K562 (cell line): ENCODE measurements around the gene PAFAH1B2. TPM values are rescaled to one million over a fixed set of nuclear protein-coding genes. Genes with fewer than 3 reads are reported as not detected.
A peak's percentile ranks its signal among the peaks of the same experiment; 100 is the strongest.

ENCODE experiments used
- CBFA2T3 ChIP-seq: fragments of 450-650 bp; IDR thresholded peaks from 2 replicates; pipeline ENCODE4 v1.6.1; 2017
- CTBP1 ChIP-seq: fragments of 450-650 bp; IDR thresholded peaks from 2 replicates; pipeline ENCODE4 v1.6.1; 2016; ENCODE audit warnings: borderline replicate concordance
- FOSL1 ChIP-seq: fragments of 200-800 bp; sonication (Bioruptor generic); conservative IDR thresholded peaks from 2 replicates; pipeline ENCODE4 v1.6.1; 2016; ENCODE audit warnings: missing genetic modification characterization, missing compliant biosample characterization
- HDAC3 ChIP-seq: fragments of 450-650 bp; IDR thresholded peaks from 2 replicates; pipeline ENCODE4 v1.6.1; 2018; ENCODE audit warnings: borderline replicate concordance, mild to moderate bottlenecking, moderate library complexity; ENCODE audit not compliant: partially characterized antibody
- MXI1 ChIP-seq: IDR thresholded peaks from 2 replicates; pipeline ENCODE4 v1.6.1; 2011; ENCODE audit warnings: low read depth, mild to moderate bottlenecking, improper control_type of control experiment, low read length
- RCOR1 ChIP-seq, 2 experiments: IDR thresholded peaks; 2 replicates each; pipeline ENCODE4 v1.6.1; 2012; ENCODE audit warnings: low read depth in 2 of 2, low read length in 2 of 2, borderline replicate concordance in 1 of 2, improper control_type of control experiment in 1 of 2
- ZNF184 ChIP-seq: sonication (generic); formaldehyde crosslinking; IDR thresholded peaks from 2 replicates; pipeline ENCODE4 v1.5.0; 2020; ENCODE audit warnings: missing genetic modification reagents
- ZNF699 ChIP-seq: fragments of 250-450 bp; sonication (Bioruptor Pico); IDR thresholded peaks from 2 replicates; pipeline ENCODE4 v1.8.0; 2021; ENCODE audit warnings: mild to moderate bottlenecking, moderate library complexity; ENCODE audit not compliant: insufficient replicate concordance
- polyA plus RNA-seq, 8 experiments: library from polyadenylated mRNA; depleted of rRNA in 4 of 8; stranded (reverse) in 5 of 8; unstranded in 3 of 8; fragments of >200 nt; fragmentation: Nextera tagmentation in 2 of 8; fragmentation: Illumina TruSeq in 1 of 8; extraction: Ambion mirVana in 2 of 8; extraction: Trizol in 1 of 8; gene quantifications; 2 replicates each; pipeline versions ENCODE4 v1.2.1 to v1.2.3, GENCODE V29; 2011 to 2014; ENCODE audit warnings: inconsistent platforms in 1 of 8, missing spikeins in 1 of 8
- total RNA-seq, 7 experiments: library from RNA; depleted of rRNA in 6 of 7; stranded (reverse); fragments of >200 nt in 6 of 7; fragmentation: Illumina TruSeq in 2 of 7; extraction: Trizol in 2 of 7; gene quantifications; 2 replicates each; pipeline versions ENCODE4 v1.2.1 to v1.2.3, GENCODE V29; 2011 to 2021; ENCODE audit warnings: low replicate concordance in 1 of 7
- TF ChIP-seq, protein P1 (sequence below): fragments of 450-650 bp; IDR thresholded peaks from 2 replicates; pipeline ENCODE4 v1.6.1; 2018; ENCODE audit not compliant: partially characterized antibody
- TF ChIP-seq, protein P2 (sequence below), 2 experiments: fragments of 450-650 bp; IDR thresholded peaks; 2 replicates each; pipeline ENCODE4 v1.6.1; 2016; ENCODE audit warnings: mild to moderate bottlenecking in 2 of 2, borderline replicate concordance in 1 of 2, low read depth in 1 of 2, moderate library complexity in 1 of 2
- TF ChIP-seq, protein P3 (sequence below), 2 experiments: IDR thresholded peaks; 2 replicates each; pipeline ENCODE4 v1.6.1; 2011; ENCODE audit warnings: borderline replicate concordance in 1 of 2, control low read depth in 1 of 2, low read depth in 1 of 2, low read length in 1 of 2, mild to moderate bottlenecking in 1 of 2, mixed read lengths in 1 of 2, moderate library complexity in 1 of 2; ENCODE audit not compliant: insufficient read depth in 1 of 2, insufficient read length in 1 of 2, poor library complexity in 1 of 2, severe bottlenecking in 1 of 2; ENCODE audit errors: extremely low read depth in 1 of 2
- TF ChIP-seq, protein P4 (sequence below): sonication (generic); formaldehyde crosslinking; IDR thresholded peaks from 2 replicates; pipeline ENCODE4 v1.9.0; 2022; ENCODE audit warnings: mild to moderate bottlenecking, missing genetic modification reagents

Gene PAFAH1B2
- total and polyA plus RNA-seq, 9 of the 15 experiments (the other 6 are each of a cell fraction or from before 2014, with no cell fraction given), result 27.8 to 94.7 (median 64.9) TPM

DNA sequence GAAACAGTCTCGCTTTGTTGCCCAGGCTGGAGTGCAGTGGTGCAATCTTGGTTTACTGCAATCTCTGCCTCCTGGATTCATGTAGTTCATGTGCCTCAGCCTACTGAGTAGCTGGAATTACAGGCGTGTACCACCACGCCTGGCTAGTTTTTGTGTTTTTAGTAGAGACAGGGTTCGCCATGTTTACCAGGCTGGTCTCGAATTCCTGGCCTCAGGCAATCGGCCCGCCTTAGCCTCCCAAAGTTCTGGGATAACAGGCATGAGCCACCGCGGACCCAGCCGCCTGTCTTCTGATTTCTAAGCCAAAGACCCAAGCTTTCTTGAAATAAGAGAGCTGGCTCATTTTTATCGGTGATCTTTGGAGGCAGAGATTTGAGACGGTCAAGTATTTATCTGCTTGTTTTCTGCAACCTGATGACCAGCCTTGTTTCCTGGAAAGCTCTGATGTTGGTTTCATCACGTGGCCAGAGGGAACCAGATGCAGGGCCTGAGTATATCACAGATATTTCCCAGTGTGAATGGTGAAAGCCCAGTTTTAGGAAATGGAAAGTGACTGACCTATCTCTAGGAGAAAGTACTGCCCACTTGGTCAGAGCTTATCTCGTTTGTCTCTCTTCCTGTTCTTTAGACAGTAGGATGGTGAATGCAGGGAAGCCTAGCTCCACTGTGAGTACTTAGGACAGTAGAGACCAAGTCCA lies 28.8 kb downstream of the PAFAH1B2 start (continued):
- TF ChIP-seq MXI1 (no peak), HDAC3 (peak; percentile 38), ZNF184 (no peak), CBFA2T3 (peak; percentile 75), RCOR1 (IDR thresholded peaks at IDR 0.05; ENCODE audit: borderline replicate concordance in 1 of 2, low read depth in 2 of 2, low read length in 2 of 2) (peak in 1 of 2 experiments; percentile 99; a peak in 2 of 4 replicates), ZNF699 (no peak), CTBP1 (peak; percentile 93), FOSL1 (tag) (peak; percentile 84)
- TF ChIP-seq, protein P1, sequence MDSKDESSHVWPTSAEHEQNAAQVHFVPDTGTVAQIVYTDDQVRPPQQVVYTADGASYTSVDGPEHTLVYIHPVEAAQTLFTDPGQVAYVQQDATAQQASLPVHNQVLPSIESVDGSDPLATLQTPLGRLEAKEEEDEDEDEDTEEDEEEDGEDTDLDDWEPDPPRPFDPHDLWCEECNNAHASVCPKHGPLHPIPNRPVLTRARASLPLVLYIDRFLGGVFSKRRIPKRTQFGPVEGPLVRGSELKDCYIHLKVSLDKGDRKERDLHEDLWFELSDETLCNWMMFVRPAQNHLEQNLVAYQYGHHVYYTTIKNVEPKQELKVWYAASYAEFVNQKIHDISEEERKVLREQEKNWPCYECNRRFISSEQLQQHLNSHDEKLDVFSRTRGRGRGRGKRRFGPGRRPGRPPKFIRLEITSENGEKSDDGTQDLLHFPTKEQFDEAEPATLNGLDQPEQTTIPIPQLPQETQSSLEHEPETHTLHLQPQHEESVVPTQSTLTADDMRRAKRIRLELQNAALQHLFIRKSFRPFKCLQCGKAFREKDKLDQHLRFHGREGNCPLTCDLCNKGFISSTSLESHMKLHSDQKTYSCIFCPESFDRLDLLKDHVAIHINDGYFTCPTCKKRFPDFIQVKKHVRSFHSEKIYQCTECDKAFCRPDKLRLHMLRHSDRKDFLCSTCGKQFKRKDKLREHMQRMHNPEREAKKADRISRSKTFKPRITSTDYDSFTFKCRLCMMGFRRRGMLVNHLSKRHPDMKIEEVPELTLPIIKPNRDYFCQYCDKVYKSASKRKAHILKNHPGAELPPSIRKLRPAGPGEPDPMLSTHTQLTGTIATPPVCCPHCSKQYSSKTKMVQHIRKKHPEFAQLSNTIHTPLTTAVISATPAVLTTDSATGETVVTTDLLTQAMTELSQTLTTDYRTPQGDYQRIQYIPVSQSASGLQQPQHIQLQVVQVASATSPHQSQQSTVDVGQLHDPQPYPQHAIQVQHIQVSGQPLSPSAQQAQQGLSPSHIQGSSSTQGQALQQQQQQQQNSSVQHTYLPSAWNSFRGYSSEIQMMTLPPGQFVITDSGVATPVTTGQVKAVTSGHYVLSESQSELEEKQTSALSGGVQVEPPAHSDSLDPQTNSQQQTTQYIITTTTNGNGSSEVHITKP, result peak; percentile 41
- TF ChIP-seq, protein P2, sequence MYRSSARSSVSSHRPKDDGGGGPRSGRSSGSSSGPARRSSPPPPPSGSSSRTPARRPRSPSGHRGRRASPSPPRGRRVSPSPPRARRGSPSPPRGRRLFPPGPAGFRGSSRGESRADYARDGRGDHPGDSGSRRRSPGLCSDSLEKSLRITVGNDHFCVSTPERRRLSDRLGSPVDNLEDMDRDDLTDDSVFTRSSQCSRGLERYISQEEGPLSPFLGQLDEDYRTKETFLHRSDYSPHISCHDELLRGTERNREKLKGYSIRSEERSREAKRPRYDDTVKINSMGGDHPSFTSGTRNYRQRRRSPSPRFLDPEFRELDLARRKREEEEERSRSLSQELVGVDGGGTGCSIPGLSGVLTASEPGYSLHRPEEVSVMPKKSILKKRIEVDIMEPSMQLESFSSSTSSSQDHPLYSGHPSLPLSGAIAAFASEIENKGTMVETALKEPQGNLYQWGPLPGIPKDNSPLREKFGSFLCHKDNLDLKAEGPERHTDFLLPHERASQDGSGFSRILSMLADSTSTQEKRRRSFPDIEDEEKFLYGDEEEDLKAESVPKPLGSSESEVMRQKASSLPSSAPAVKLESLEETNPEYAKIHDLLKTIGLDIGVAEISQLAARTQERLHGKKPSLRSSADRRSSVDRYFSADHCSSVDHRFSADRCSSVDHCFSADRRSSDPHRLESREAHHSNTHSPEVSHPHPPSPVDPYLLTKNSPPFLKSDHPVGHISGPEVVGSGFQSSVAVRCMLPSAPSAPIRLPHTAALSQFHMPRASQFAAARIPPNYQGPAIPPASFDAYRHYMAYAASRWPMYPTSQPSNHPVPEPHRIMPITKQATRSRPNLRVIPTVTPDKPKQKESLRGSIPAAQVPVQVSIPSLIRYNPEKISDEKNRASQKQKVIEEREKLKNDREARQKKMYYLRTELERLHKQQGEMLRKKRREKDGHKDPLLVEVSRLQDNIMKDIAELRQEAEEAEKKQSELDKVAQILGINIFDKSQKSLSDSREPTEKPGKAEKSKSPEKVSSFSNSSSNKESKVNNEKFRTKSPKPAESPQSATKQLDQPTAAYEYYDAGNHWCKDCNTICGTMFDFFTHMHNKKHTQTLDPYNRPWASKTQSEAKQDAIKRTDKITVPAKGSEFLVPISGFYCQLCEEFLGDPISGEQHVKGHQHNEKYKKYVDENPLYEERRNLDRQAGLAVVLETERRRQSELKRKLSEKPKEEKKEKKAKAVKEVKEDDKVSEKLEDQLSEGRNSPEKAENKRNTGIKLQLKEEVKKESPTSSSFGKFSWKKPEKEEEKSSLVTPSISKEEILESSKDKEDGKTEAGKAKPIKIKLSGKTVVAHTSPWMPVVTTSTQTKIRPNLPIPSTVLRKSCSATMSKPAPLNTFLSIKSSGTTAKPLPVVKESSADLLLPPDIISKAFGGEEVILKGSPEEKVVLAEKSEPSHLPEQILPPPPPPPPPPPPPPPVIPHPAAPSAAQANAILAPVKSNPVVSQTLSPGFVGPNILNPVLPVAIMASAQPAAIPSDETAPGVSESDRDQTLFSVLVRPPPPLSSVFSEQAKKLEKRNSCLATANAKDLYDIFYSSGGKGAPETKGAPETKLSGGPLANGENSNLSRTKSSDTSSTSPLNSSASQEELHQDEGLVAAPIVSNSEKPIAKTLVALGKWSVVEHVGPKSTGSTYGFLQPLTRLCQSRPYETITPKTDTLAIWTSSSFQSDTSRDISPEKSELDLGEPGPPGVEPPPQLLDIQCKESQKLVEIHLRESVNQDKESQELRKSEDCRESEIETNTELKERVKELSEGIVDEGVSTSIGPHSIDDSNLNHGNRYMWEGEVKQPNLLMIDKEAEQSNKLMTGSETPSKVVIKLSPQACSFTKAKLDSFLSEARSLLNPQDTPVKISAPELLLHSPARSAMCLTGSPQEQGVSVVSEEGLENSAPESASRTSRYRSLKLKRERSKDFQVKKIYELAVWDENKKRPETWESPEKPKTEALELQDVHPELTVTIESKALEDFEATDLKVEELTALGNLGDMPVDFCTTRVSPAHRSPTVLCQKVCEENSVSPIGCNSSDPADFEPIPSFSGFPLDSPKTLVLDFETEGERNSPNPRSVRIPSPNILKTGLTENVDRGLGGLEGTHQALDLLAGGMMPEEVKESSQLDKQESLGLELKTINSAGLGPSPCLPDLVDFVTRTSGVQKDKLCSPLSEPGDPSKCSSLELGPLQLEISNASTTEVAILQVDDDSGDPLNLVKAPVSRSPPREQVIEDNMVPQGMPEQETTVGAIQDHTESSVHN (IDR thresholded peaks at IDR 0.05; ENCODE audit: borderline replicate concordance in 1 of 2, low read depth in 1 of 2), result peak in 1 of 2 experiments; percentile 70; a peak in 1 of 4 replicates
- TF ChIP-seq, protein P3, sequence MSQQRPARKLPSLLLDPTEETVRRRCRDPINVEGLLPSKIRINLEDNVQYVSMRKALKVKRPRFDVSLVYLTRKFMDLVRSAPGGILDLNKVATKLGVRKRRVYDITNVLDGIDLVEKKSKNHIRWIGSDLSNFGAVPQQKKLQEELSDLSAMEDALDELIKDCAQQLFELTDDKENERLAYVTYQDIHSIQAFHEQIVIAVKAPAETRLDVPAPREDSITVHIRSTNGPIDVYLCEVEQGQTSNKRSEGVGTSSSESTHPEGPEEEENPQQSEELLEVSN (IDR thresholded peaks at IDR 0.05; ENCODE audit: borderline replicate concordance in 1 of 2, extremely low read depth in 1 of 2, insufficient read depth in 1 of 2, insufficient read length in 1 of 2, low read depth in 1 of 2, low read length in 1 of 2, poor library complexity in 1 of 2, severe bottlenecking in 1 of 2), result no peak
- TF ChIP-seq, protein P4, sequence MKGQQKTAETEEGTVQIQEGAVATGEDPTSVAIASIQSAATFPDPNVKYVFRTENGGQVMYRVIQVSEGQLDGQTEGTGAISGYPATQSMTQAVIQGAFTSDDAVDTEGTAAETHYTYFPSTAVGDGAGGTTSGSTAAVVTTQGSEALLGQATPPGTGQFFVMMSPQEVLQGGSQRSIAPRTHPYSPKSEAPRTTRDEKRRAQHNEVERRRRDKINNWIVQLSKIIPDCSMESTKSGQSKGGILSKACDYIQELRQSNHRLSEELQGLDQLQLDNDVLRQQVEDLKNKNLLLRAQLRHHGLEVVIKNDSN, result peak; percentile 88
